Smooth muscle cell of the brain vasculature (primary cell): Measurements from ENCODE around the gene KDM4C.
"Not testable (repeated sequence)": the region's sequence is repeated elsewhere in the genome, so short reads cannot be mapped to it uniquely, and the experiment has no call there.

Experiments used
- DNase-seq: peaks from one replicate; pipeline ENCODE4 v3.0.0-alpha.2; 2012; ENCODE audit warnings: low read depth, low spot score

KDM4C gene

GRCh38 chr9:7169717-7170389 lies 412.1 kb downstream of the KDM4C start:
- peak; percentile 17 for DNase-seq

- DNase-seq = no peak
Observed at GRCh38 chr9:7171396-7172153, 413.8 kb downstream of the KDM4C start.

- DNase-seq = no peak
Observed at GRCh38 chr9:7172154-7173115, 414.7 kb downstream of the KDM4C start.

- no peak for DNase-seq
Observed at GRCh38 chr9:7173139-7173538, 415.4 kb downstream of the KDM4C start.

- DNase-seq = no peak
Observed at GRCh38 chr9:7174301-7174700, 416.5 kb downstream of the KDM4C start.

GRCh38 chr9:7174884-7175283 lies 417.1 kb downstream of the KDM4C start:
- no peak for DNase-seq

GRCh38 chr9:7176561-7176960 lies 418.8 kb downstream of the KDM4C start:
- DNase-seq = no peak

- no peak for DNase-seq
Observed at GRCh38 chr9:7177383-7177782, 419.6 kb downstream of the KDM4C start.

GRCh38 chr9:7178729-7179128 lies 421.0 kb downstream of the KDM4C start:
- no peak for DNase-seq

- no peak for DNase-seq
Observed at GRCh38 chr9:7180247-7180646, 422.5 kb downstream of the KDM4C start.

GRCh38 chr9:7183139-7183538 lies 425.4 kb downstream of the KDM4C start:
- DNase-seq = not testable (repeated sequence)

GRCh38 chr9:7185612-7186011 lies 427.8 kb downstream of the KDM4C start:
- peak; percentile 62 for DNase-seq

- no peak for DNase-seq
Observed at GRCh38 chr9:7186175-7186574, 428.4 kb downstream of the KDM4C start.

- DNase-seq = no peak
Observed at GRCh38 chr9:7192266-7192665, 434.5 kb downstream of the KDM4C start.

GRCh38 chr9:7195526-7195925 lies 437.8 kb downstream of the KDM4C start:
- no peak for DNase-seq

GRCh38 chr9:7196467-7196866 lies 438.7 kb downstream of the KDM4C start:
- DNase-seq = no peak

GRCh38 chr9:7201196-7201595 lies 443.4 kb downstream of the KDM4C start:
- no peak for DNase-seq

GRCh38 chr9:7205806-7206205 lies 448.0 kb downstream of the KDM4C start:
- DNase-seq = no peak

- DNase-seq = no peak
Observed at GRCh38 chr9:7206221-7206758, 448.5 kb downstream of the KDM4C start.

- DNase-seq = no peak
Observed at GRCh38 chr9:7209016-7209715, 451.4 kb downstream of the KDM4C start.

- no peak for DNase-seq
Observed at GRCh38 chr9:7209990-7210389, 452.2 kb downstream of the KDM4C start.
